Melanocyte of skin (primary cell): ENCODE measurements around the gene ZNF747. TPM values are rescaled to one million over a fixed set of nuclear protein-coding genes. Genes with fewer than 3 reads are reported as not detected.

Experiments used
- small RNA-seq, 2 donors: library from RNA; depleted of rRNA; stranded (forward); fragments of <200 nt; gene quantifications; one replicate each; pipeline ENCODE3, GENCODE V24; 2012
- total RNA-seq, 2 donors: library from RNA; depleted of rRNA; stranded (reverse); fragments of >200 nt; gene quantifications; 2 replicates each; pipeline ENCODE4 v1.2.3, GENCODE V29; 2012

The ZNF747 gene
- 10 to 100 TPM; 13.7 to 15.5 TPM for total RNA-seq

DNA sequence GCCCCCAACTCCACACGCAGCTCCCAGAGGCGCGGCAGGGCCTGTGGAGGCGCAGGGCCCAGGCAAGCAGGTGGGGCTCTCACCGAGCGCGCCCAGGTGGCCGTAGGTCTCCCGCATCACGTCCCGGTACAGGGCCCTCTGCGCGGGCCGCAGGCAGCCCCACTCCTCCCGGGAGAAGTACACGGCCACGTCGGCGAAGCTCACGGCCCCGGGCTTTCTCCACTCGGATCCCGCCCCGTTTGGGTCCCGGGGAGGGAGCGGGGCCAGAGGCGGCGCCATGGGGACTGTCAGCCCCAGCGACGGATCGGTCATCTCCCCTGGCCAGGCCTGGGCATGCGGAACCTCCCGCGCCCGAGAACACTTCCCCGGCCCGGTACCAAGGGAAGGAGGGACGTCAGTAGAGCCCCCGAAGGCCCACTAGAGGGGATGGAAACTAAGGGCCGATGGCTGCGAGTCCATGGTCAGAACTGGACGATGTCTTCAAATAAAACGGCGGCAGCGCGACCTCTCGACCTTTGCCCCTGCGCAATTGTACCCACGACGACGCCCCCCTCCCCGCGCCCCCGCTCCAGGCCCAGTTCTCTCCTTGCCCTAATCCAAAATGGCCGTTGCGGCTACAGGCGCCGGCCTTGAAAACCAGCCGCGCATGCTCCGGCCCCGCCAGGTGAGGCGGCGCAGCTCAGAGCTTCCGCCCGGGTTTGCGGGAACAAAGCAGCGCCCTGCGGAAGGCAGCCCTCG, at the start of gene ZNF747:
Gene ZNF747, minus strand, starts transcription at position 491 of the 738 bp plus-strand sequence. Its CDS starts 179 bp downstream, at position 312.

DNA sequence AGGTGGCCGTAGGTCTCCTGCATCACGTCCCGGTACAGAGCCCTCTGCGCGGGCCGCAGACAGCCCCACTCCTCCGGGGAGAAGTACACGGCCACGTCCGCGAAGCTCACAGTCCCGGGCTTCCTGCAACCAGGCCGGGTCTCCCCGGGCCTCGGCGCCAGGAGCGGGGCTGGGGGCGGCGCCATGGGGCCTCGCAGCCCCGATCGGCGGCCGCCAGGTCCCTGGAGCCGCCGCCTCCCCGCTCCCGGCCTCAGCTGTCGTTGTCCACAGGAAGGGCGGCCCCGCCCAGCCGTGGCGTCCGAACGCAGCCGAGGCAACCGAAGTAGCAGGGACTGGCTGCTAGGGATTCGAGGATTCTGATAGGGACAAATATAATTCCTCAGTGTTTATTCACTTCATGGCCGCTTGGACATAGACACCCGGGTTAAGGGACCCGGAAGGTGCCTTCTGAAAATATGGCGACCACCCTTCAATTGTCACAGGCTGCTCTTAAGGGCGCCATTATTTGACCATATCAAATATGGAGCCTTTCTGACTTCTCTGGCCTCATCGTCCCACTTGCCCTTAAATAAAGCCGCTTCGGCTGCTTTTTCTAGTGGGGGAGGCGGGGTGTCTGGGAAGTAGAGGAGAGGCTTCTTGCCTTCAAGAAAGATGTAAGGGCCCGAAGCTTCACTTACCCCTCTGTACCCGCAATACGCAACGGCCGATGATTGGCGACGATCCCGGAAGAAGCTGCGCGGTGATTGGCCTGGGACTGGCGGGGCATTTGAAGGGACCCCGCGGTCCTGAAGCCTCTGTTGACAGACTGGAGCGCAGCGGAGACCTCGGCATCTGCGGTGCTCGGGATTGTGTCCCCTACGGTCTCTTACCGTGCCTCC, 37.0 kb upstream of the ZNF747 start, which contains the start of gene ZNF688:
Gene ZNF688, minus strand, starts transcription at position 270 of the 878 bp plus-strand sequence. Its CDS starts 85 bp downstream, at position 185.

DNA sequence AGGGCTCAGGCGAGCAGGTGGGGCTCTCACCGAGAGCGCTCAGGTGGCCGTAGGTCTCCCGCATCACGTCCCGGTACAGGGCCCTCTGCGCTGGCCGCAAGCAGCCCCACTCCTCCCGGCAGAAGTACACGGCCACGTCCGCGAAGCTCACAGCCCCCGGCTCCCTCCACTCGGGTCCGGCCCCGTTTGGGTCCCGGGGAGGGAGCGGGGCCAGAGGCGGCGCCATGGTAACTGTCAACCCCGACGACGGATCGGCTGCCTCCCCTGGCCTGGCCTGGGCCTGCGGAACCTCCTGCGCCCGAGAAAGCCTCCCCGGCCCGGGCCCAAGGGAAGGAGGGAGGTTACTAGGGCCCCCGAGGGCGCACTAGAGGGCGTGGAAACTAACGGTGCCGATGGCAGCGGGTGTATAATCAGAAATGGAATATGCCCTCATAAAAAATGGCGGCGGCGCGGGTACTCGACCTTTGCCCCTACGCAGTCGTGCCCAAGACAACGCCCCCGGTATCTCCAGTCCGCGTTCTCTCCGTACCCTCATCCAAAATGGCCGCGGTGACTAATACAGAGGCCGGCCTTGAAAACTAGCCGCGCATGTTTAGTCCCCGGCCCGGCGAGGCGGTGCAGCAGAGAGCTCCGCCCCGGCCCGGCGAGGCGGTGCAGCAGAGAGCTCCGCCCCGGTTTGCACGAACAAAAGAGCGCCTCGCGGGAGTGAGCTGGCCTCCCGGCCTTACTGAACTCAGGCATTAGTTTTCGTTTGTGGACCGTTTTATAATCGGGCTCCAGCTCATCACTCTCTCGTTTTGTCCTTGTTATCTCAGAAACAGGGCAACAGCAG, 23.5 kb upstream of the ZNF747 start, which contains the start of gene ZNF764:
Gene ZNF764, minus strand, starts transcription at position 418 of the 832 bp plus-strand sequence. Its CDS starts 192 bp downstream, at position 226.

GRCh38 chr16:30526137-30526822, 8.4 kb downstream of the ZNF747 start, which contains the start of gene ZNF768:
TSS of gene ZNF768 (minus strand) at chr16:30526566. CDS start at chr16:30526413, 153 bp downstream.

Small RNAs within 50 kb of the gene (small RNA-seq; reads per million reads assigned to genes)
- gene MIR4518 (0 reads per million in 2 donors), gene RNU7-61P (0 to 0.04 reads per million in 2 donors)

Other genes starting within 250 kb of the ZNF747 start
- gene CD2BP2, start 179.6 kb downstream of the ZNF747 start, total RNA-seq = 10 to 100 TPM; 27.9 to 31.3 TPM
- 10 to 100 TPM; 28.2 to 35.6 TPM for gene TBC1D10B, start 164.4 kb downstream of the ZNF747 start, total RNA-seq
- not detected for gene MYL11, start 160.1 kb downstream of the ZNF747 start, total RNA-seq
- not detected for gene SEPTIN1, start 152.3 kb downstream of the ZNF747 start, total RNA-seq
- gene ZNF48, start 139.4 kb downstream of the ZNF747 start, total RNA-seq = 1 to 10 TPM; 5.7 to 5.9 TPM
- 10 to 100 TPM in 1 of 2 donors, 1 to 10 TPM in 1; 9.3 to 13.3 TPM for gene ZNF771, start 127.3 kb downstream of the ZNF747 start, total RNA-seq
- 10 to 100 TPM; 13.4 to 52.6 TPM for gene DCTPP1, start 104.8 kb downstream of the ZNF747 start, total RNA-seq
- 10 to 100 TPM; 20.0 to 21.3 TPM for gene SEPHS2, start 89.0 kb downstream of the ZNF747 start, total RNA-seq
- gene ITGAL, start 62.1 kb downstream of the ZNF747 start, total RNA-seq = not detected
- 10 to 100 TPM; 23.1 to 26.3 TPM for gene ZNF768, start 8.3 kb downstream of the ZNF747 start, total RNA-seq
- gene ZNF764, start 23.5 kb upstream of the ZNF747 start, total RNA-seq = 1 to 10 TPM; 5.3 to 7.2 TPM
- 10 to 100 TPM; 14.8 to 18.6 TPM for gene ZNF688, start 36.9 kb upstream of the ZNF747 start, total RNA-seq
- gene ZNF785, start 50.8 kb upstream of the ZNF747 start, total RNA-seq = 1 to 10 TPM; 6.7 to 7.9 TPM
- gene ZNF689, start 75.5 kb upstream of the ZNF747 start, total RNA-seq = 10 to 100 TPM in 1 of 2 donors, 1 to 10 TPM in 1; 7.6 to 79.6 TPM
- gene PRR14, start 116.1 kb upstream of the ZNF747 start, total RNA-seq = 10 to 100 TPM in 1 of 2 donors, 1 to 10 TPM in 1; 9.3 to 17.9 TPM
- 10 to 100 TPM; 18.6 to 20.6 TPM for gene FBRS, start 123.6 kb upstream of the ZNF747 start, total RNA-seq
- 10 to 100 TPM; 17.2 to 20.3 TPM for gene SRCAP, start 164.3 kb upstream of the ZNF747 start, total RNA-seq
- gene PHKG2, start 213.6 kb upstream of the ZNF747 start, total RNA-seq = 10 to 100 TPM; 21.7 to 27.0 TPM
- 1 to 10 TPM; 2.1 to 4.3 TPM for gene CFAP119, start 227.2 kb upstream of the ZNF747 start, total RNA-seq
- 10 to 100 TPM; 73.9 to 76.4 TPM for gene RNF40, start 227.5 kb upstream of the ZNF747 start, total RNA-seq